ENCODE data around the gene METTL14. TPM values are rescaled to one million over a fixed set of nuclear protein-coding genes. Genes with fewer than 3 reads are reported as not detected.

METTL14 gene
- total RNA-seq, 1 experiment from 2014 or later: 51.1 TPM

GRCh38 chr4:118762155-118762554, 77.0 kb downstream of the METTL14 start:
- ChIA-PET POLR2A (no interaction called here), CTCF (no interaction called here)
- Mint-ChIP-seq H3K27me3 (ENCODE audit: low read depth) (no peaks in the 10 kb centered on the region), H3K27ac (no peak overlapping the region), H3K4me1 (no peaks in the 10 kb centered on the region), H3K36me3 (peaks cover 29% of the 10 kb centered on the region), H3K4me3 (no peak overlapping the region), H3K9me3 (no peaks in the 10 kb centered on the region)
- no peak for ATAC-seq
- TF ChIP-seq ZNF138 (CRISPR knock-in tag; conservative IDR thresholded peaks at IDR 0.05) (no peak), NFATC4 (CRISPR knock-in tag; IDR thresholded peaks at IDR 0.05) (no peak)
- TF ChIP-seq, protein P1, sequence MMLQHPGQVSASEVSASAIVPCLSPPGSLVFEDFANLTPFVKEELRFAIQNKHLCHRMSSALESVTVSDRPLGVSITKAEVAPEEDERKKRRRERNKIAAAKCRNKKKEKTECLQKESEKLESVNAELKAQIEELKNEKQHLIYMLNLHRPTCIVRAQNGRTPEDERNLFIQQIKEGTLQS (CRISPR knock-in tag; conservative IDR thresholded peaks at IDR 0.05): no peak
- DNase-seq (ENCODE audit: low spot score): no peak

GRCh38 chr4:118762730-118763477, 77.7 kb downstream of the METTL14 start:
- no peaks in the 10 kb centered on the region for H3K9me3 Mint-ChIP-seq
- H3K27ac Mint-ChIP-seq: no peak overlapping the region
- no peaks in the 10 kb centered on the region for H3K4me1 Mint-ChIP-seq
- DNase-seq (ENCODE audit: low spot score): no peak
- no peak for ATAC-seq
- peaks cover 34% of the 10 kb centered on the region for H3K36me3 Mint-ChIP-seq
- POLR2A ChIA-PET: no interaction called here
- no peak overlapping the region for H3K4me3 Mint-ChIP-seq
- CTCF ChIA-PET: no interaction called here
- TF ChIP-seq OVOL2 (CRISPR knock-in tag; IDR thresholded peaks at IDR 0.05; ENCODE audit: borderline replicate concordance): no peak
- no peak for TF ChIP-seq ETV6 (CRISPR knock-in tag; IDR thresholded peaks at IDR 0.05)
- TF ChIP-seq, protein P2, sequence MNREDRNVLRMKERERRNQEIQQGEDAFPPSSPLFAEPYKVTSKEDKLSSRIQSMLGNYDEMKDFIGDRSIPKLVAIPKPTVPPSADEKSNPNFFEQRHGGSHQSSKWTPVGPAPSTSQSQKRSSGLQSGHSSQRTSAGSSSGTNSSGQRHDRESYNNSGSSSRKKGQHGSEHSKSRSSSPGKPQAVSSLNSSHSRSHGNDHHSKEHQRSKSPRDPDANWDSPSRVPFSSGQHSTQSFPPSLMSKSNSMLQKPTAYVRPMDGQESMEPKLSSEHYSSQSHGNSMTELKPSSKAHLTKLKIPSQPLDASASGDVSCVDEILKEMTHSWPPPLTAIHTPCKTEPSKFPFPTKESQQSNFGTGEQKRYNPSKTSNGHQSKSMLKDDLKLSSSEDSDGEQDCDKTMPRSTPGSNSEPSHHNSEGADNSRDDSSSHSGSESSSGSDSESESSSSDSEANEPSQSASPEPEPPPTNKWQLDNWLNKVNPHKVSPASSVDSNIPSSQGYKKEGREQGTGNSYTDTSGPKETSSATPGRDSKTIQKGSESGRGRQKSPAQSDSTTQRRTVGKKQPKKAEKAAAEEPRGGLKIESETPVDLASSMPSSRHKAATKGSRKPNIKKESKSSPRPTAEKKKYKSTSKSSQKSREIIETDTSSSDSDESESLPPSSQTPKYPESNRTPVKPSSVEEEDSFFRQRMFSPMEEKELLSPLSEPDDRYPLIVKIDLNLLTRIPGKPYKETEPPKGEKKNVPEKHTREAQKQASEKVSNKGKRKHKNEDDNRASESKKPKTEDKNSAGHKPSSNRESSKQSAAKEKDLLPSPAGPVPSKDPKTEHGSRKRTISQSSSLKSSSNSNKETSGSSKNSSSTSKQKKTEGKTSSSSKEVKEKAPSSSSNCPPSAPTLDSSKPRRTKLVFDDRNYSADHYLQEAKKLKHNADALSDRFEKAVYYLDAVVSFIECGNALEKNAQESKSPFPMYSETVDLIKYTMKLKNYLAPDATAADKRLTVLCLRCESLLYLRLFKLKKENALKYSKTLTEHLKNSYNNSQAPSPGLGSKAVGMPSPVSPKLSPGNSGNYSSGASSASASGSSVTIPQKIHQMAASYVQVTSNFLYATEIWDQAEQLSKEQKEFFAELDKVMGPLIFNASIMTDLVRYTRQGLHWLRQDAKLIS (CRISPR knock-in tag; IDR thresholded peaks at IDR 0.05; ENCODE audit: borderline replicate concordance): no peak
- TF ChIP-seq ZNF512 (CRISPR knock-in tag; IDR thresholded peaks at IDR 0.05; ENCODE audit: borderline replicate concordance): no peak
- TF ChIP-seq PRRX2 (CRISPR knock-in tag; IDR thresholded peaks at IDR 0.05): no peak
- no peak for TF ChIP-seq NFE2L1 (CRISPR knock-in tag; IDR thresholded peaks at IDR 0.05)
- no peaks in the 10 kb centered on the region for H3K27me3 Mint-ChIP-seq (ENCODE audit: low read depth)

Other genes with a start within 250 kb of the METTL14 start
- gene SEC24D, start 150.7 kb downstream of the METTL14 start, total RNA-seq (2021): 44.2 to 63.1 TPM (median 50.6 TPM) in 3 replicates
- gene SYNPO2, start 203.5 kb downstream of the METTL14 start, total RNA-seq (2021): 1.5 to 1.9 TPM (median 1.6 TPM) in 3 replicates

Data from WTC11 (cell line).